DOHH2 (cell line): ENCODE results near the gene COL13A1.

Experiments used
- CTCF ChIP-seq: fragments of 200-600 bp; sonication (generic); IDR thresholded peaks from one replicate; pipeline ENCODE4 v1.5.1; 2014; ENCODE audit warnings: antibody characterized with exemption, mild to moderate bottlenecking, low read depth, low read length; ENCODE audit not compliant: poor library complexity, severe bottlenecking
- EZH2phosphoT487 ChIP-seq: fragments of 200-600 bp; sonication (generic); IDR thresholded peaks from 2 replicates; pipeline ENCODE4 v1.6.1; 2017; ENCODE audit warnings: borderline replicate concordance, mild to moderate bottlenecking, antibody characterized with exemption, low read length, moderate library complexity, mixed read lengths

GRCh38 chr10:69953851-69954250 is 152.1 kb downstream of the COL13A1 start:
- TF ChIP-seq CTCF (no peak), EZH2phosphoT487 (no peak)
